Lower lobe of right lung (tissue), 2 donors: Measurements from ENCODE around the gene CYBRD1. TPM values are rescaled to one million over a fixed set of nuclear protein-coding genes. Genes with fewer than 3 reads are reported as not detected.
A peak's percentile ranks its signal among the peaks of the same experiment; 100 is the strongest.
"Not testable (repeated sequence)": the region's sequence is repeated elsewhere in the genome, so short reads cannot be mapped to it uniquely, and the experiment has no call there.

Source experiments
- ATAC-seq, 2 donors: fragments of 200-7000 bp; cut with Tn5 transposase; one replicate each; pipeline ENCODE4 v1.9.1; 2020 to 2022; ENCODE audit warnings: mild to moderate bottlenecking in 2 of 2, moderate library complexity in 2 of 2
- DNase-seq: peaks from one replicate; pipeline ENCODE4 v3.0.0-alpha.2; 2020
- H3K27ac ChIP-seq: fragments of 200-600 bp; one replicate; pipeline ENCODE4 v1.8.0; 2022
- H3K27me3 ChIP-seq: fragments of 200-600 bp; one replicate; pipeline ENCODE4 v1.8.0; 2022; ENCODE audit warnings: low read depth
- H3K36me3 ChIP-seq: fragments of 200-600 bp; one replicate; pipeline ENCODE4 v1.8.0; 2022; ENCODE audit warnings: mild to moderate bottlenecking
- H3K4me1 ChIP-seq: fragments of 200-600 bp; one replicate; pipeline ENCODE4 v1.8.0; 2022
- H3K4me3 ChIP-seq: fragments of 200-600 bp; one replicate; pipeline ENCODE4 v1.8.0; 2022; ENCODE audit warnings: mild to moderate bottlenecking
- H3K9me3 ChIP-seq: fragments of 200-600 bp; one replicate; pipeline ENCODE4 v1.8.0; 2022
- intact Hi-C: fragments of 100-400 bp; cut with DNase I; formaldehyde crosslinking; loops from one replicate; pipeline ENCODE4 v1.11.0; 2022
- total RNA-seq: library from RNA; stranded (reverse); fragmentation: NEBNext Ultra II Directional; extraction: Animal tissue kit (Norgen Biotek cat#: 25700); gene quantifications from one replicate; pipeline ENCODE4 v1.2.1, GENCODE V29; 2021
- TF ChIP-seq, protein P1 (sequence below): fragments of 200-600 bp; IDR thresholded peaks from one replicate; pipeline ENCODE4 v1.8.0; 2022; ENCODE audit warnings: antibody characterized with exemption, mild to moderate bottlenecking
- donor health status: DM: no; HTN: yes; CAD: no; lungs with severe emphysema.

Gene CYBRD1
- total RNA-seq, 1 donor from 2014 or later: 262 TPM

DNA sequence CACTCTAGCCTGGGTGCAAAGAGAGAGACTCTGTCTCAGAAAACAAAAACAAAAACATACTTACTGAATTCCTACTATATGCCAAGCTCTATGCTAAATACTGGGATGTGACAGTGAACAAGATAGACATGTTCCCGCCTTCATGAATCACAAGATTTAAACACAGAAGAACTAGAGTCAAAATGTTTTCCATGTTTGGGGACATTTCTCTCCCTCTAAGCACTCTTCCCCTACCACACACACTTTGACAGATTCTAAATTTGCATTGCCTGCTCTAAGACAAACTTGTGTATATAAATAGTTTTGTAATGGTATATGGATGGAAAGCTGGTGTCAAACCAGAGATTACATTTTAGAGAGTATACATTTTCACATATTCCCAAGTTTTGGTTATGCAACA is 11.1 kb downstream of the CYBRD1 start:
- Histone ChIP-seq H3K27ac (no peak overlapping the region), H3K4me3 (no peak overlapping the region), H3K4me1 (peaks cover 28% of the 10 kb centered on the region), H3K9me3 (no peaks in the 10 kb centered on the region), H3K36me3 (no peaks in the 10 kb centered on the region), H3K27me3 (no peaks in the 10 kb centered on the region)
- no peak for ATAC-seq
- TF ChIP-seq, protein P1, sequence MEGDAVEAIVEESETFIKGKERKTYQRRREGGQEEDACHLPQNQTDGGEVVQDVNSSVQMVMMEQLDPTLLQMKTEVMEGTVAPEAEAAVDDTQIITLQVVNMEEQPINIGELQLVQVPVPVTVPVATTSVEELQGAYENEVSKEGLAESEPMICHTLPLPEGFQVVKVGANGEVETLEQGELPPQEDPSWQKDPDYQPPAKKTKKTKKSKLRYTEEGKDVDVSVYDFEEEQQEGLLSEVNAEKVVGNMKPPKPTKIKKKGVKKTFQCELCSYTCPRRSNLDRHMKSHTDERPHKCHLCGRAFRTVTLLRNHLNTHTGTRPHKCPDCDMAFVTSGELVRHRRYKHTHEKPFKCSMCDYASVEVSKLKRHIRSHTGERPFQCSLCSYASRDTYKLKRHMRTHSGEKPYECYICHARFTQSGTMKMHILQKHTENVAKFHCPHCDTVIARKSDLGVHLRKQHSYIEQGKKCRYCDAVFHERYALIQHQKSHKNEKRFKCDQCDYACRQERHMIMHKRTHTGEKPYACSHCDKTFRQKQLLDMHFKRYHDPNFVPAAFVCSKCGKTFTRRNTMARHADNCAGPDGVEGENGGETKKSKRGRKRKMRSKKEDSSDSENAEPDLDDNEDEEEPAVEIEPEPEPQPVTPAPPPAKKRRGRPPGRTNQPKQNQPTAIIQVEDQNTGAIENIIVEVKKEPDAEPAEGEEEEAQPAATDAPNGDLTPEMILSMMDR: no peak
- no peak for DNase-seq
- intact Hi-C loops: no loop called here

DNA sequence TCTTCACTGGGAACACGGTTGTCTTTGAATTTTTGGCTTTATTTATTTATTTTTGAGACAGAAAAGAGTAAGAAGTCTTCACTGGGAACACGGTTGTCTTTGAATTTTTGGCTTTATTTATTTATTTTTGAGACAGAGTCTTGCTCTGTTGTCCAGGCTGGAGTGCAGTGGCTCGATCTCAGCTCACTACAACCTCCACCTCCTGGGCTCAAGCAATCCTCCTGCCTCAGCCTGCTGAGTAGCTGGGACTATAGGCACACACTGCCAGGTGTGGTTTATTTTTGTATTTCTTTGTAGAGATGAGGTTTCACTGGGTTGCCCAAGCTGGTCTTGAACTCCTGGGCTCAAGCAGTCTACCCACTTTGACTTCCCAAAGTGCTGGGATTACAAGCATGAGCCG is 13.3 kb downstream of the CYBRD1 start:
- intact Hi-C loops, H3K4me3 ChIP-seq, H3K36me3 ChIP-seq, H3K9me3 ChIP-seq, H3K27ac ChIP-seq, H3K27me3 ChIP-seq, DNase-seq, ATAC-seq: not testable (repeated sequence)
- peaks cover 20% of the 10 kb centered on the region for H3K4me1 ChIP-seq

DNA sequence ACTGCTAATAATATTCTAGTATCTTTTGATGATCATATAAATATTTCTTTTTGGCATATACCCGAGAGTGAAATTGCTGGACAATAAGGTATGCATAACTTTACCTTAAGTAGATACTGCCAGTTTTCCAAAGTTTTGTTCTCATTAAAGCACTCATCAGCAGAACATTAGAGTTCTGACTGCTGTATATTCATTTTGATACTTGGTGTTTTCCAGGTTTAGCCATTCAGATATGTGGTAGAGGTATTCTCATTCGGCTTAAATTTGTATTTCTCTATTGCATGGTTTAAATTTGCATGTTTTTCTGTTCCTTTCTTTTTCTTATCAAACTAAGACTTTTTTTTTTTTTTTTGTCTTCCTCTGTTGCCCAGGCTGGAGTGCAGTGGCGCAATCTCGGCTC is 18.2 kb downstream of the CYBRD1 start:
- Histone ChIP-seq H3K4me1 (no peaks in the 10 kb centered on the region), H3K9me3 (no peaks in the 10 kb centered on the region), H3K27ac (no peak overlapping the region), H3K4me3 (no peak overlapping the region), H3K36me3 (peaks cover 20% of the 10 kb centered on the region), H3K27me3 (no peaks in the 10 kb centered on the region)
- intact Hi-C loops: no loop called here
- DNase-seq (no peak), ATAC-seq (no peak)
- TF ChIP-seq, protein P1: no peak

DNA sequence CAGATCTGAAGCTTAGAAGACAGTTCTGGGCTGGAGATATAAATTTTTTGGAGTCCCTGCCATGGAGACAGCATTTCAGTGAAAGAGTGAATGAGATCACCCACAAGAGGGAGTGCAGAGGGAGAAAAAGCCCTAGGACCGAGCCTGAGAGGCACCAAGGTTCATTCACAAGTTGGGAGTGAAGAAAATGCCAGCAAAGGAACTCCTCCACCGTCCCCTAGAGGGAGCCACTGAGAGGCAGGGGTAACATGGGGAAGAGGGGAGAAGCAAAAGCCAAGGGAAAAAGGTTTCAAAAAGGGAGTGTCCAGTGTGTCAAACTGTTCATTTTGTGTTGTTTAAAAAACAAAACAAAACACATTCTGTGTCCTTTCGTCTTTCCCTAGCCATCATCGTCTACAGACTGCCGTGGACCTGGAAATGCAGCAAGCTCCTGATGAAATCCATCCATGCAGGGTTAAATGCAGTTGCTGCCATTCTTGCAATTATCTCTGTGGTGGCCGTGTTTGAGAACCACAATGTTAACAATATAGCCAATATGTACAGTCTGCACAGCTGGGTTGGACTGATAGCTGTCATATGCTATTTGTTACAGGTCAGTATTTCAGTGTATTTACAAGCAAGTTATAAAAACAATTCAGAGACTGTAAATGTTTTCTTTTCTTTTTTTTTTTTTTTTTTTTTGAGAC is 19.1 kb downstream of the CYBRD1 start:
- Histone ChIP-seq H3K36me3 (peaks cover 20% of the 10 kb centered on the region), H3K27me3 (no peaks in the 10 kb centered on the region), H3K27ac (no peak overlapping the region), H3K4me3 (no peak overlapping the region), H3K4me1 (no peaks in the 10 kb centered on the region), H3K9me3 (no peaks in the 10 kb centered on the region)
- intact Hi-C loops: no loop called here
- peak in 1 of 2 donors; percentile 34 for ATAC-seq
- TF ChIP-seq, protein P1: peak; percentile 29
- DNase-seq: no peak

DNA sequence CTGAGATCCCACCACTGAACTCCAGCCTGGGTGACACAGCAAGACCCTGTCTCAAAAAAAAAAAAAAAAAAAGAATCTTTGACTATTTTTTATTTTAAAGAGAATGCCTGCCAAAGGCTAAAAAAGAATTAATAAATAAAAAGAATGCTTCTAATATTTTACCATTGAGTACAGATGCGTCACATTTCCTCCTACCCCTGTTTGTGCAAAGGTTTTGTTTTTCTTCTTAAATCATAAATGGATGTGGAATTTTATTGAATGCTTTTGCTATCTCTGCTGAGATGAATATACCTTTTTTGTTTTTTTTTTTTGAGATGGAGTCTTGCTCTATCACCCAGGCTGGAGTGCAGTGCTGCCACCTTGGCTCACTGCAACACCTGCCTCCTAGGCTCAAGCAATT is 22.8 kb downstream of the CYBRD1 start:
- Histone ChIP-seq H3K9me3 (no peaks in the 10 kb centered on the region), H3K4me1 (no peaks in the 10 kb centered on the region), H3K36me3 (peaks cover 27% of the 10 kb centered on the region), H3K27me3 (no peaks in the 10 kb centered on the region), H3K27ac (no peak overlapping the region), H3K4me3 (no peak overlapping the region)
- DNase-seq (no peak), ATAC-seq (no peak)
- TF ChIP-seq, protein P1: no peak
- intact Hi-C loops: no loop called here

DNA sequence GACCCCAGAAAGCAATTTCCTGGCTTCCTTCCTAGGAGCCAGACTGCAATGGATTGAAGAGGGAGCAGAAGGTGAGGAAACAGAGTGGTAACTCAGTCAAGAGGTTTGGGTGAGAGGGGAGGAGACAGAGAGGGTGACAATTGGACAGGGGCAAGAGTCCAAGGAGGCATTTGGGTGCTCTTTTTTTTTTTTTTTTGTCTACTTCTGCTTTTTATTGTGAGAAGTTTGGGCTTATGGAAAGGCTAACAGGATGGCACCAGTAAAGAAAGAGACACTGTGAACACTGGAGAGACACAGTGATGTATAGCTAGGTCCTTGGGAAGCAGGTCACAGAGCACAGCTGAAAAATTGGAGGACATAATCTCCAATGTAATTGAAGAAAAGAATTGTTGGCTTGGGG is 25.0 kb downstream of the CYBRD1 start:
- DNase-seq (no peak), ATAC-seq (no peak)
- Histone ChIP-seq H3K4me1 (no peaks in the 10 kb centered on the region), H3K4me3 (no peak overlapping the region), H3K9me3 (no peaks in the 10 kb centered on the region), H3K27me3 (no peaks in the 10 kb centered on the region), H3K36me3 (peaks cover 24% of the 10 kb centered on the region), H3K27ac (no peak overlapping the region)
- TF ChIP-seq, protein P1: no peak
- intact Hi-C loops: no loop called here
